Left ventricle myocardium inferior (tissue), 1 donor: ENCODE measurements around the gene UBN2. TPM values are rescaled to one million over a fixed set of nuclear protein-coding genes. Genes with fewer than 3 reads are reported as not detected.

Source experiments
- DNase-seq: peaks from one replicate; pipeline ENCODE4 v3.0.0-alpha.2; 2020
- H3K27ac ChIP-seq: fragments of 200-600 bp; replicated peaks from 2 replicates; pipeline ENCODE4 v1.8.0; 2021
- H3K27me3 ChIP-seq: fragments of 200-600 bp; 2 replicates; pipeline ENCODE4 v1.8.0; 2021; ENCODE audit warnings: low read depth
- H3K36me3 ChIP-seq: fragments of 200-600 bp; 2 replicates; pipeline ENCODE4 v1.8.0; 2021
- H3K4me1 ChIP-seq: fragments of 200-600 bp; 2 replicates; pipeline ENCODE4 v1.8.0; 2021
- H3K4me3 ChIP-seq: fragments of 200-600 bp; 2 replicates; pipeline ENCODE4 v1.8.0; 2021; ENCODE audit warnings: mild to moderate bottlenecking, moderate library complexity
- H3K9me3 ChIP-seq: fragments of 200-600 bp; replicated peaks from 2 replicates; pipeline ENCODE4 v1.8.0; 2021
- CTCF ChIP-seq: fragments of 200-600 bp; IDR thresholded peaks from 2 replicates; pipeline ENCODE4 v1.8.0; 2021; ENCODE audit warnings: antibody characterized with exemption, mild to moderate bottlenecking, borderline replicate concordance
- intact Hi-C: fragments of 100-400 bp; cut with micrococcal nuclease; formaldehyde crosslinking; loops from one replicate; pipeline ENCODE4 v1.11.0; 2022
- total RNA-seq: library from RNA; stranded (reverse); fragmentation: NEBNext Ultra II Directional; extraction: Animal tissue kit (Norgen Biotek cat#: 25700); gene quantifications from one replicate; pipeline ENCODE4 v1.2.1, GENCODE V29; 2021
- donor health status: DM: no; HTN: yes; CAD: no; lungs with severe emphysema.

UBN2 gene
- total RNA-seq, 1 donor from 2014 or later: 14.4 TPM

GRCh38 chr7:139355320-139355719, 124.3 kb downstream of the UBN2 start:
- Histone ChIP-seq H3K4me1 (peaks cover 20% of the 10 kb centered on the region), H3K27me3 (no peaks in the 10 kb centered on the region), H3K36me3 (peaks cover 3% of the 10 kb centered on the region), H3K4me3 (no peak overlapping the region), H3K9me3 (no peaks in the 10 kb centered on the region), H3K27ac (no peak overlapping the region)
- no peak for TF ChIP-seq CTCF
- intact Hi-C loops: no loop called here
- DNase-seq: no peak

Other genes starting within 250 kb of the UBN2 start
- 2.1 TPM for gene KIAA1549, start 249.8 kb upstream of the UBN2 start, total RNA-seq
- 3.4 TPM for gene ZC3HAV1L, start 195.2 kb upstream of the UBN2 start, total RNA-seq
- gene ZC3HAV1, start 121.5 kb upstream of the UBN2 start, total RNA-seq: 6.8 TPM
- gene FMC1, start 110.1 kb downstream of the UBN2 start, total RNA-seq: 49.0 TPM
- 45.2 TPM for gene LUC7L2, start 128.7 kb downstream of the UBN2 start, total RNA-seq